ENCODE measurements around the gene LAMB4.
"Not testable (repeated sequence)": the region's sequence is repeated elsewhere in the genome, so short reads cannot be mapped to it uniquely, and the experiment has no call there.

The LAMB4 gene

GRCh38 chr7:108045154-108045553, 85.0 kb downstream of the LAMB4 start:
- DNase-seq (ENCODE audit: low read depth) = no peak
- TF ChIP-seq CTCF (conservative IDR thresholded peaks at IDR 0.05; ENCODE audit: low read depth, low read length) = no peak

GRCh38 chr7:108044345-108044744, 85.8 kb downstream of the LAMB4 start:
- DNase-seq (ENCODE audit: low read depth) = peak; percentile 51
- TF ChIP-seq CTCF (conservative IDR thresholded peaks at IDR 0.05; ENCODE audit: low read depth, low read length) = no peak
- H3K4me3 ChIP-seq (ENCODE audit: low read length) = no peak overlapping the region

More at GRCh38 chr7:108045154-108045553, 85.0 kb downstream of the LAMB4 start:
- H3K4me3 ChIP-seq (ENCODE audit: low read length) = no peak overlapping the region

- DNase-seq (ENCODE audit: low read depth) = no peak
- H3K4me3 ChIP-seq (ENCODE audit: low read length) = no peak overlapping the region
- TF ChIP-seq CTCF (conservative IDR thresholded peaks at IDR 0.05; ENCODE audit: low read depth, low read length) = no peak
Measured at GRCh38 chr7:108038986-108039385, 91.2 kb downstream of the LAMB4 start.

GRCh38 chr7:108037741-108038140, 92.4 kb downstream of the LAMB4 start:
- H3K4me3 ChIP-seq (ENCODE audit: low read length) = no peak overlapping the region
- no peak for TF ChIP-seq CTCF (conservative IDR thresholded peaks at IDR 0.05; ENCODE audit: low read depth, low read length)
- DNase-seq (ENCODE audit: low read depth) = no peak

- H3K4me3 ChIP-seq (ENCODE audit: low read length) = no peak overlapping the region
- no peak for TF ChIP-seq CTCF (conservative IDR thresholded peaks at IDR 0.05; ENCODE audit: low read depth, low read length)
- no peak for DNase-seq (ENCODE audit: low read depth)
Measured at GRCh38 chr7:108037140-108037539, 93.0 kb downstream of the LAMB4 start.

- TF ChIP-seq CTCF (conservative IDR thresholded peaks at IDR 0.05; ENCODE audit: low read depth, low read length) = no peak
- H3K4me3 ChIP-seq (ENCODE audit: low read length) = no peak overlapping the region
- no peak for DNase-seq (ENCODE audit: low read depth)
Measured at GRCh38 chr7:108034586-108034985, 95.6 kb downstream of the LAMB4 start.

GRCh38 chr7:108033776-108034497, 96.2 kb downstream of the LAMB4 start:
- DNase-seq (ENCODE audit: low read depth) = no peak
- H3K4me3 ChIP-seq (ENCODE audit: low read length) = no peak overlapping the region
- TF ChIP-seq CTCF (conservative IDR thresholded peaks at IDR 0.05; ENCODE audit: low read depth, low read length) = no peak

GRCh38 chr7:108033309-108033708, 96.9 kb downstream of the LAMB4 start:
- DNase-seq (ENCODE audit: low read depth); H3K4me3 ChIP-seq (ENCODE audit: low read length): not testable (repeated sequence)
